Body of pancreas (tissue), 4 donors: ENCODE measurements around the gene PAM. TPM values are rescaled to one million over a fixed set of nuclear protein-coding genes. Genes with fewer than 3 reads are reported as not detected.

Experiments
- ATAC-seq: fragments of 150-250 bp; one replicate; pipeline ENCODE4 v1.9.1; 2016
- DNase-seq, 4 donors: peaks; one replicate each; pipeline ENCODE4 v3.0.0-alpha.2; 2019
- H3K27ac ChIP-seq, 4 donors: fragments of 200-600 bp; sonication (generic); 1 replicate in 3 of 4; 2 replicates in 1 of 4; pipeline versions ENCODE4 v1.5.1 to v1.6.1; 2016 to 2019; ENCODE audit warnings: mild to moderate bottlenecking in 1 of 4, mixed read lengths in 1 of 4, moderate library complexity in 1 of 4
- H3K27me3 ChIP-seq, 2 donors: fragments of 200-600 bp; sonication (generic); one replicate each; pipeline ENCODE4 v1.6.0; 2016; ENCODE audit warnings: mild to moderate bottlenecking in 1 of 2
- H3K36me3 ChIP-seq, 2 donors: fragments of 200-600 bp; sonication (generic); replicated peaks in 1 of 2; 2 replicates each; pipeline ENCODE4 v1.5.1; 2016; ENCODE audit warnings: low read depth in 2 of 2; ENCODE audit not compliant: insufficient read depth in 1 of 2
- H3K4me1 ChIP-seq: fragments of 200-600 bp; sonication (generic); one replicate; pipeline ENCODE4 v1.6.0; 2016
- H3K4me3 ChIP-seq, 2 donors: fragments of 200-600 bp; sonication (generic); 1 replicate in 1 of 2; 2 replicates in 1 of 2; pipeline ENCODE4 v1.5.1; 2016 to 2019
- H3K9me3 ChIP-seq, 3 donors: fragments of 200-600 bp; sonication (generic); 1 replicate in 2 of 3; 2 replicates in 1 of 3; pipeline ENCODE4 v1.5.1; 2016
- CTCF ChIP-seq, 7 experiments: fragments of 450-650 bp in 4 of 7; fragments of 200-600 bp in 3 of 7; sonication (generic) in 3 of 7; IDR thresholded peaks; one replicate each; pipeline ENCODE4 v1.5.1; 2016 to 2019; ENCODE audit warnings: antibody characterized with exemption in 7 of 7
- POLR2A ChIP-seq, 3 donors: fragments of 450-650 bp; IDR thresholded peaks; one replicate each; pipeline ENCODE4 v1.6.1; 2016; ENCODE audit warnings: antibody characterized with exemption in 3 of 3, mild to moderate bottlenecking in 2 of 3
- WGBS, 2 donors: methylation state at CpG; one replicate each; pipeline ENCODE4 v1.1.5; 2017; 5-methylcytosine and 5-hydroxymethylcytosine counted together
- intact Hi-C: fragments of 100-400 bp; cut with DNase I; formaldehyde crosslinking; loops from one replicate; pipeline ENCODE4 v1.15.1; 2023
- total RNA-seq, 2 donors: library from RNA; depleted of rRNA; stranded (reverse); fragments of >200 nt; gene quantifications; one replicate each; pipeline ENCODE4 v1.1.0, GENCODE V29; 2016

The PAM gene
- total RNA-seq, 2 donors from 2014 or later, result 75.2 to 111 TPM

- no peak for ATAC-seq
- Histone ChIP-seq H3K27me3 (no peaks in the 10 kb centered on the region), H3K4me1 (no peaks in the 10 kb centered on the region)
These were observed 146.5 kb downstream of the PAM start for GRCh38 chr5:102901424-102902134.

GRCh38 chr5:102902135-102902448 is 147.0 kb downstream of the PAM start:
- TF ChIP-seq POLR2A (IDR thresholded peaks at IDR 0.05) (no peak), CTCF (IDR thresholded peaks at IDR 0.05) (no peak)
- ATAC-seq (no peak), DNase-seq (no peak)
- H3K27ac ChIP-seq, result no peak overlapping the region
- no peaks in the 10 kb centered on the region for H3K9me3 ChIP-seq
- no peaks in the 10 kb centered on the region for H3K36me3 ChIP-seq
- H3K27me3 ChIP-seq, result no peaks in the 10 kb centered on the region
- H3K4me1 ChIP-seq, result no peaks in the 10 kb centered on the region
- intact Hi-C loops, result no loop called here
- H3K4me3 ChIP-seq, result no peak overlapping the region

More at GRCh38 chr5:102901424-102902134, 146.5 kb downstream of the PAM start:
- no peaks in the 10 kb centered on the region for H3K9me3 ChIP-seq
- H3K27ac ChIP-seq, result no peak overlapping the region
- H3K4me3 ChIP-seq, result no peak overlapping the region
- intact Hi-C loops, result no loop called here
- DNase-seq, result no peak
- H3K36me3 ChIP-seq, result no peaks in the 10 kb centered on the region
- 67 to 73% methylated on average over 3 of the region's 3 CpGs for WGBS, 2 donors
- no peak for TF ChIP-seq POLR2A (IDR thresholded peaks at IDR 0.05)
- no peak for TF ChIP-seq CTCF (IDR thresholded peaks at IDR 0.05)

GRCh38 chr5:102902647-102903046 is 147.5 kb downstream of the PAM start:
- no peak overlapping the region for H3K27ac ChIP-seq
- ATAC-seq (no peak), DNase-seq (no peak)
- TF ChIP-seq POLR2A (IDR thresholded peaks at IDR 0.05) (no peak), CTCF (IDR thresholded peaks at IDR 0.05) (no peak)
- no peaks in the 10 kb centered on the region for H3K4me1 ChIP-seq
- H3K9me3 ChIP-seq, result no peaks in the 10 kb centered on the region
- H3K36me3 ChIP-seq, result no peaks in the 10 kb centered on the region
- intact Hi-C loops, result no loop called here
- WGBS, 2 donors, result 90 to 91% methylated on average over 2 of the region's 2 CpGs
- no peak overlapping the region for H3K4me3 ChIP-seq
- H3K27me3 ChIP-seq, result no peaks in the 10 kb centered on the region

GRCh38 chr5:102903074-102903871 is 148.2 kb downstream of the PAM start:
- intact Hi-C loops, result no loop called here
- TF ChIP-seq POLR2A (IDR thresholded peaks at IDR 0.05) (no peak), CTCF (IDR thresholded peaks at IDR 0.05) (no peak)
- no peaks in the 10 kb centered on the region for H3K27me3 ChIP-seq
- no peaks in the 10 kb centered on the region for H3K4me1 ChIP-seq
- no peak overlapping the region for H3K27ac ChIP-seq
- DNase-seq (no peak), ATAC-seq (no peak)
- H3K4me3 ChIP-seq, result no peak overlapping the region
- no peaks in the 10 kb centered on the region for H3K9me3 ChIP-seq
- 89 to 91% methylated on average over 7 of the region's 7 CpGs for WGBS, 2 donors
- no peaks in the 10 kb centered on the region for H3K36me3 ChIP-seq
